Measurements from ENCODE around the gene CLEC4M. TPM values are rescaled to one million over a fixed set of nuclear protein-coding genes. Genes with fewer than 3 reads are reported as not detected.

CLEC4M gene
- total RNA-seq, 6 experiments from 2014 or later = not detected

- Mint-ChIP-seq H3K4me3 (no peak overlapping the region), H3K36me3 (ENCODE audit: low read depth) (no peaks in the 10 kb centered on the region), H3K27me3 (ENCODE audit: insufficient read depth) (peaks cover 32% of the 10 kb centered on the region), H3K27ac (no peak overlapping the region), H3K4me1 (ENCODE audit: low read depth) (no peaks in the 10 kb centered on the region), H3K9me3 (no peaks in the 10 kb centered on the region; the same call in 1 of the 2 replicates)
- no peak for TF ChIP-seq CTCF (IDR thresholded peaks at IDR 0.05)
- no peak for DNase-seq
Measured at GRCh38 chr19:7722231-7722651, 40.8 kb upstream of the CLEC4M start.

GRCh38 chr19:7725791-7726190 is 37.3 kb upstream of the CLEC4M start:
- H3K4me3 Mint-ChIP-seq = no peak overlapping the region
- TF ChIP-seq CTCF (IDR thresholded peaks at IDR 0.05) = no peak
- no peak overlapping the region for H3K27ac Mint-ChIP-seq
- H3K4me1 Mint-ChIP-seq (ENCODE audit: low read depth) = no peaks in the 10 kb centered on the region
- peaks cover 46% of the 10 kb centered on the region for H3K27me3 Mint-ChIP-seq (ENCODE audit: insufficient read depth)
- DNase-seq = no peak
- H3K9me3 Mint-ChIP-seq = no peaks in the 10 kb centered on the region; the same call in 1 of the 2 replicates
- H3K36me3 Mint-ChIP-seq (ENCODE audit: low read depth) = no peaks in the 10 kb centered on the region

GRCh38 chr19:7729211-7729610 is 33.8 kb upstream of the CLEC4M start:
- DNase-seq = no peak
- peaks cover 34% of the 10 kb centered on the region for H3K27me3 Mint-ChIP-seq (ENCODE audit: insufficient read depth)
- TF ChIP-seq CTCF (IDR thresholded peaks at IDR 0.05) = no peak
- no peaks in the 10 kb centered on the region; the same call in 1 of the 2 replicates for H3K9me3 Mint-ChIP-seq
- H3K4me1 Mint-ChIP-seq (ENCODE audit: low read depth) = no peaks in the 10 kb centered on the region
- H3K27ac Mint-ChIP-seq = no peak overlapping the region
- H3K36me3 Mint-ChIP-seq (ENCODE audit: low read depth) = no peaks in the 10 kb centered on the region
- no peak overlapping the region for H3K4me3 Mint-ChIP-seq

- H3K9me3 Mint-ChIP-seq = no peaks in the 10 kb centered on the region; the same call in 1 of the 2 replicates
- H3K4me3 Mint-ChIP-seq = no peak overlapping the region
- H3K4me1 Mint-ChIP-seq (ENCODE audit: low read depth) = no peaks in the 10 kb centered on the region
- TF ChIP-seq CTCF (IDR thresholded peaks at IDR 0.05) = no peak
- no peak for DNase-seq
- no peak overlapping the region for H3K27ac Mint-ChIP-seq
- no peaks in the 10 kb centered on the region for H3K36me3 Mint-ChIP-seq (ENCODE audit: low read depth)
- H3K27me3 Mint-ChIP-seq (ENCODE audit: insufficient read depth) = peaks cover 32% of the 10 kb centered on the region
Measured at GRCh38 chr19:7729831-7730285, 33.2 kb upstream of the CLEC4M start.

GRCh38 chr19:7730286-7731217 is 32.5 kb upstream of the CLEC4M start:
- Mint-ChIP-seq H3K27me3 (ENCODE audit: insufficient read depth) (peaks cover 27% of the 10 kb centered on the region), H3K4me3 (no peak overlapping the region), H3K36me3 (ENCODE audit: low read depth) (no peaks in the 10 kb centered on the region), H3K9me3 (no peaks in the 10 kb centered on the region; the same call in 1 of the 2 replicates), H3K4me1 (ENCODE audit: low read depth) (no peaks in the 10 kb centered on the region), H3K27ac (no peak overlapping the region)
- no peak for DNase-seq
- TF ChIP-seq CTCF (IDR thresholded peaks at IDR 0.05) = no peak

Measured in HFFc6 (cell line).